Tongue (tissue), 2 donors: ENCODE measurements around the gene KCNJ18. TPM values are rescaled to one million over a fixed set of nuclear protein-coding genes. Genes with fewer than 3 reads are reported as not detected.
"Not testable (repeated sequence)": the region's sequence is repeated elsewhere in the genome, so short reads cannot be mapped to it uniquely, and the experiment has no call there.

Source experiments
- DNase-seq: peaks from one replicate; pipeline ENCODE4 v3.0.0-alpha.2; 2015
- total RNA-seq: library from RNA; depleted of rRNA; stranded (reverse); fragments of >200 nt; gene quantifications from one replicate; pipeline ENCODE4 v1.2.3, GENCODE V29; 2014

KCNJ18 gene
- total RNA-seq, 1 donor from 2014 or later = not detected

GRCh38 chr17:21671437-21671836 is 20.9 kb upstream of the KCNJ18 start:
- DNase-seq = not testable (repeated sequence)

- DNase-seq = not testable (repeated sequence)
Measured at GRCh38 chr17:21671871-21672270, 20.5 kb upstream of the KCNJ18 start.

- DNase-seq = not testable (repeated sequence)
Measured at GRCh38 chr17:21673451-21674241, 18.7 kb upstream of the KCNJ18 start.

GRCh38 chr17:21674242-21674731 is 18.0 kb upstream of the KCNJ18 start:
- no peak for DNase-seq

- not testable (repeated sequence) for DNase-seq
Measured at GRCh38 chr17:21674891-21675738, 17.2 kb upstream of the KCNJ18 start.

GRCh38 chr17:21675739-21676130 is 16.6 kb upstream of the KCNJ18 start:
- DNase-seq = not testable (repeated sequence)

GRCh38 chr17:21676281-21677111 is 15.8 kb upstream of the KCNJ18 start:
- DNase-seq = no peak

GRCh38 chr17:21677126-21677910 is 15.0 kb upstream of the KCNJ18 start:
- no peak for DNase-seq

GRCh38 chr17:21677911-21678310 is 14.4 kb upstream of the KCNJ18 start:
- no peak for DNase-seq

- DNase-seq = no peak
Measured at GRCh38 chr17:21678393-21679081, 13.8 kb upstream of the KCNJ18 start.

- no peak for DNase-seq
Measured at GRCh38 chr17:21679256-21680146, 12.8 kb upstream of the KCNJ18 start.

GRCh38 chr17:21680366-21680765 is 12.0 kb upstream of the KCNJ18 start:
- DNase-seq = no peak

- DNase-seq = not testable (repeated sequence)
Measured at GRCh38 chr17:21680850-21681351, 11.4 kb upstream of the KCNJ18 start.

- not testable (repeated sequence) for DNase-seq
Measured at GRCh38 chr17:21681576-21681975, 10.7 kb upstream of the KCNJ18 start.

GRCh38 chr17:21682130-21682529 is 10.2 kb upstream of the KCNJ18 start:
- DNase-seq = not testable (repeated sequence)

- not testable (repeated sequence) for DNase-seq
Measured at GRCh38 chr17:21683142-21683712, 9.1 kb upstream of the KCNJ18 start.

GRCh38 chr17:21683897-21684296 is 8.4 kb upstream of the KCNJ18 start:
- not testable (repeated sequence) for DNase-seq

GRCh38 chr17:21684384-21684783 is 7.9 kb upstream of the KCNJ18 start:
- DNase-seq = not testable (repeated sequence)
